Sigmoid colon (tissue), 7 donors: Measurements from ENCODE around the gene PIGM. TPM values are rescaled to one million over a fixed set of nuclear protein-coding genes. Genes with fewer than 3 reads are reported as not detected.

Experiments
- DNase-seq: peaks from one replicate; pipeline ENCODE4 v3.0.0-alpha.2; 2019
- H3K27ac ChIP-seq, 4 donors: fragments of 200-600 bp; sonication (generic); one replicate each; pipeline ENCODE4 v1.5.1; 2016 to 2019; ENCODE audit warnings: mild to moderate bottlenecking in 1 of 4
- H3K27me3 ChIP-seq, 3 donors: fragments of 200-600 bp; sonication (generic); one replicate each; pipeline ENCODE4 v1.5.1; 2019; ENCODE audit warnings: mild to moderate bottlenecking in 1 of 3
- H3K36me3 ChIP-seq, 4 donors: fragments of 200-600 bp; sonication (generic); one replicate each; pipeline ENCODE4 v1.5.1; 2016 to 2019
- H3K4me1 ChIP-seq, 4 donors: fragments of 200-600 bp; sonication (generic); one replicate each; pipeline ENCODE4 v1.5.1; 2017 to 2019
- H3K4me3 ChIP-seq, 4 donors: fragments of 200-600 bp; sonication (generic); one replicate each; pipeline ENCODE4 v1.5.1; 2017 to 2019; ENCODE audit warnings: mild to moderate bottlenecking in 2 of 4, moderate library complexity in 1 of 4
- H3K9me3 ChIP-seq, 4 donors: fragments of 200-600 bp in 3 of 4; sonication (generic) in 3 of 4; one replicate each; pipeline versions ENCODE4 v1.5.1 to v1.6.1; 2013 to 2019
- CTCF ChIP-seq, 4 experiments: fragments of 450-650 bp in 3 of 4; fragments of 200-600 bp in 1 of 4; IDR thresholded peaks; one replicate each; pipeline ENCODE4 v1.5.1; 2016 to 2019; ENCODE audit warnings: antibody characterized with exemption in 4 of 4, mild to moderate bottlenecking in 3 of 4, moderate library complexity in 2 of 4
- EP300 ChIP-seq, 4 donors: sonication (generic); formaldehyde crosslinking; IDR thresholded peaks; one replicate each; pipeline ENCODE4 v1.6.1; 2017; ENCODE audit warnings: antibody characterized with exemption in 4 of 4
- POLR2A ChIP-seq, 2 donors: fragments of 450-650 bp; IDR thresholded peaks; one replicate each; pipeline ENCODE4 v1.6.1; 2016; ENCODE audit warnings: antibody characterized with exemption in 2 of 2, mild to moderate bottlenecking in 2 of 2, moderate library complexity in 2 of 2
- POLR2AphosphoS5 ChIP-seq, 4 donors: sonication (generic); formaldehyde crosslinking; IDR thresholded peaks; one replicate each; pipeline ENCODE4 v1.6.1; 2017; ENCODE audit warnings: antibody characterized with exemption in 4 of 4
- WGBS, 2 donors: extraction: QIAGEN DNeasy Blood & Tissue Kit; methylation state at CpG; one replicate each; pipeline ENCODE4 v1.1.7; 2013; 5-methylcytosine and 5-hydroxymethylcytosine counted together
- intact Hi-C: fragments of 100-400 bp; cut with DNase I; formaldehyde crosslinking; loops from one replicate; pipeline ENCODE4 v1.15.1; 2023
- polyA plus RNA-seq, 3 donors: library from polyadenylated mRNA; stranded (reverse); fragments of 200-250 nt; gene quantifications; one replicate each; pipeline ENCODE4 v1.2.3, GENCODE V29; 2013
- total RNA-seq, 4 donors: library from RNA; depleted of rRNA; stranded (reverse); fragments of >200 nt; gene quantifications; one replicate each; pipeline ENCODE4 v1.1.0, GENCODE V29; 2016
- donor health status: healthy with polysubstance abuse.
- donor health status: Bipolar disorder and iron deficiency.
- donor health status: healthy.

The PIGM gene
- total and polyA plus RNA-seq, 7 donors = 0.60 to 4.7 (median 3.6) TPM

GRCh38 chr1:159996653-159997052 is 35.1 kb downstream of the PIGM start:
- Histone ChIP-seq H3K36me3 (no peaks in the 10 kb centered on the region), H3K27me3 (no peaks in the 10 kb centered on the region), H3K27ac (peak overlapping the region in 1 of 4 donors; percentile 23), H3K4me3 (no peak overlapping the region), H3K4me1 (peaks cover 0 to 19% (median 6%) of the 10 kb centered on the region in 4 donors), H3K9me3 (no peaks in the 10 kb centered on the region)
- no peak for DNase-seq
- TF ChIP-seq POLR2A (IDR thresholded peaks at IDR 0.05) (no peak), POLR2AphosphoS5 (IDR thresholded peaks at IDR 0.05) (no peak), EP300 (IDR thresholded peaks at IDR 0.05) (no peak), CTCF (IDR thresholded peaks at IDR 0.05) (no peak)
- intact Hi-C loops = no loop called here

GRCh38 chr1:159994896-159995295 is 36.9 kb downstream of the PIGM start:
- Histone ChIP-seq H3K4me1 (peaks cover 0 to 26% (median 9%) of the 10 kb centered on the region in 4 donors), H3K4me3 (no peak overlapping the region), H3K36me3 (no peaks in the 10 kb centered on the region), H3K27me3 (no peaks in the 10 kb centered on the region), H3K27ac (no peak overlapping the region), H3K9me3 (no peaks in the 10 kb centered on the region)
- TF ChIP-seq EP300 (IDR thresholded peaks at IDR 0.05) = no peak
- DNase-seq = no peak
- intact Hi-C loops = no loop called here
- WGBS, 2 donors = 85 to 89% methylated on average over 2 of the region's 2 CpGs

- WGBS, 2 donors = 44 to 81% methylated on average over 2 of the region's 2 CpGs
- intact Hi-C loops = no loop called here
These were observed 37.9 kb downstream of the PIGM start for GRCh38 chr1:159993911-159994310.

GRCh38 chr1:159992161-159992560 is 39.6 kb downstream of the PIGM start:
- Histone ChIP-seq H3K9me3 (no peaks in the 10 kb centered on the region), H3K4me1 (peaks cover 0 to 35% (median 14%) of the 10 kb centered on the region in 4 donors), H3K27me3 (no peaks in the 10 kb centered on the region), H3K27ac (no peak overlapping the region), H3K4me3 (no peak overlapping the region), H3K36me3 (no peaks in the 10 kb centered on the region)
- WGBS, 2 donors = 76 to 86% methylated on average over 1 of the region's 1 CpG
- no peak for DNase-seq
- TF ChIP-seq CTCF (IDR thresholded peaks at IDR 0.05) (no peak), POLR2AphosphoS5 (IDR thresholded peaks at IDR 0.05) (no peak), POLR2A (IDR thresholded peaks at IDR 0.05) (no peak), EP300 (IDR thresholded peaks at IDR 0.05) (no peak)
- intact Hi-C loops = no loop called here

More at GRCh38 chr1:159993911-159994310, 37.9 kb downstream of the PIGM start:
- DNase-seq = no peak
- Histone ChIP-seq H3K27ac (no peak overlapping the region), H3K4me1 (peaks cover 0 to 35% (median 14%) of the 10 kb centered on the region in 4 donors), H3K9me3 (no peaks in the 10 kb centered on the region), H3K4me3 (no peak overlapping the region), H3K27me3 (no peaks in the 10 kb centered on the region), H3K36me3 (no peaks in the 10 kb centered on the region)
- no peak for TF ChIP-seq EP300 (IDR thresholded peaks at IDR 0.05)

- no peak for DNase-seq
- no peaks in the 10 kb centered on the region for H3K27me3 ChIP-seq
- H3K27ac ChIP-seq = no peak overlapping the region
- intact Hi-C loops = no loop called here
- TF ChIP-seq EP300 (IDR thresholded peaks at IDR 0.05) (no peak), POLR2AphosphoS5 (IDR thresholded peaks at IDR 0.05) (no peak), CTCF (IDR thresholded peaks at IDR 0.05) (no peak), POLR2A (IDR thresholded peaks at IDR 0.05) (no peak)
- 36 to 56% methylated on average over 4 of the region's 4 CpGs for WGBS, 2 donors
- H3K9me3 ChIP-seq = no peaks in the 10 kb centered on the region
- H3K36me3 ChIP-seq = no peaks in the 10 kb centered on the region
- no peak overlapping the region for H3K4me3 ChIP-seq
- H3K4me1 ChIP-seq = peaks cover 0 to 28% (median 12%) of the 10 kb centered on the region in 4 donors
These were observed 40.3 kb downstream of the PIGM start for GRCh38 chr1:159991513-159991912.

- TF ChIP-seq EP300 (IDR thresholded peaks at IDR 0.05) (no peak), POLR2A (IDR thresholded peaks at IDR 0.05) (no peak), POLR2AphosphoS5 (IDR thresholded peaks at IDR 0.05) (no peak), CTCF (IDR thresholded peaks at IDR 0.05) (no peak)
- H3K4me1 ChIP-seq = peaks cover 0 to 25% (median 10%) of the 10 kb centered on the region in 4 donors
- no peaks in the 10 kb centered on the region for H3K36me3 ChIP-seq
- intact Hi-C loops = no loop called here
- no peak for DNase-seq
- H3K27ac ChIP-seq = peak overlapping the region in 2 of 4 donors; percentile 53 to 61
- WGBS, 2 donors = 80 to 86% methylated on average over 5 of the region's 5 CpGs
- H3K27me3 ChIP-seq = no peaks in the 10 kb centered on the region
- no peak overlapping the region for H3K4me3 ChIP-seq
- no peaks in the 10 kb centered on the region for H3K9me3 ChIP-seq
These were observed 41.8 kb downstream of the PIGM start for GRCh38 chr1:159990005-159990404.
